Measurements from ENCODE around the gene TJAP1.

GRCh38 chr6:43495409-43495941 lies 18.1 kb downstream of the TJAP1 start:
- TF ChIP-seq CTCF (IDR thresholded peaks at IDR 0.05) (no peak), POLR2A (IDR thresholded peaks at IDR 0.05) (no peak)

Data from adrenal gland (tissue), 5 donors.